Measurements from ENCODE around the gene PRDX6. TPM values are rescaled to one million over a fixed set of nuclear protein-coding genes. Genes with fewer than 3 reads are reported as not detected.

PRDX6 gene, protein sequence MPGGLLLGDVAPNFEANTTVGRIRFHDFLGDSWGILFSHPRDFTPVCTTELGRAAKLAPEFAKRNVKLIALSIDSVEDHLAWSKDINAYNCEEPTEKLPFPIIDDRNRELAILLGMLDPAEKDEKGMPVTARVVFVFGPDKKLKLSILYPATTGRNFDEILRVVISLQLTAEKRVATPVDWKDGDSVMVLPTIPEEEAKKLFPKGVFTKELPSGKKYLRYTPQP
- total RNA-seq = 201 TPM
- long read RNA-seq, transcript PRDX6-201 (5 exons, 1,751 nt) = major isoform, 214 of 235 reads
- long read RNA-seq, transcript PRDX6-203 (4 exons, 859 nt) = minor isoform, 9 of 235 reads
- long read RNA-seq, partial matches to known transcripts = 4 of 235 reads
- long read RNA-seq, other reads (novel, unspliced or antisense) = 7 of 235 reads

DNA sequence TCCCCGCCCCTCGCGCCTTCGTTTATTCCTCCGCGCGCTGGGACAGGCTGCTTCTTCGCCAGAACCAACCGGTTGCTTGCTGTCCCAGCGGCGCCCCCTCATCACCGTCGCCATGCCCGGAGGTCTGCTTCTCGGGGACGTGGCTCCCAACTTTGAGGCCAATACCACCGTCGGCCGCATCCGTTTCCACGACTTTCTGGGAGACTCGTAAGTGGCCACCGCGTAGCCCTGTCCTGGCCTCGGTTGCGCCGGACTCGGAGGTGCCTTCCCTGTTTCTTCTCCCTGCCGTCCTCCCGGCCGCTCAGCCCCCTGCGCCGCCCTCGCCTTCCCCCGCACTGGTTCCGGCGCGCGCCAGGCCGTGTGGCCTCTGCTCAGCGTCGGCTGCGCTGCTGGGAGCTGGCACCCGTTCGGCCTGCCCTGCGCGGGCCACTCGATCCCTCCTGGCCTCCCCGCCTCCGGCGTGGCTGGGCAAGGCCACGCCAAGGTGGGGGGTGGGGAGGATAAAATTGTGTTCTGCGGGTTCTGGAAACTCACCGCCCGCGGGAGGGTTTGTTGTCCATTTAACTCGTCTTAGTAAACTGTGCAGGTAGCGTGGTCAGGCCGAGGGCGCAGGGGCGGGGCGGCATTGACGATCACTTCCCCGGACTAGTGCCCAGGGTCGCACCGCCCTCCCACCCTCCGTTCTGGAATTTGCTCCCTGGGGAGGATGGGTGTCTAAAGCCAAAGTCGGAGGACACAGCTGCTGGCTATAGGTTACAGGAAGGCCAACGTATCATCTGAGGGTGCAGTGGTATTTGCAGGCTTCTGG, at the start of gene PRDX6:
Gene PRDX6, plus strand, starts transcription at position 50 of the 808 bp plus-strand sequence. Its CDS starts 63 bp downstream, at position 113.
- TF ChIP-seq, protein P1, sequence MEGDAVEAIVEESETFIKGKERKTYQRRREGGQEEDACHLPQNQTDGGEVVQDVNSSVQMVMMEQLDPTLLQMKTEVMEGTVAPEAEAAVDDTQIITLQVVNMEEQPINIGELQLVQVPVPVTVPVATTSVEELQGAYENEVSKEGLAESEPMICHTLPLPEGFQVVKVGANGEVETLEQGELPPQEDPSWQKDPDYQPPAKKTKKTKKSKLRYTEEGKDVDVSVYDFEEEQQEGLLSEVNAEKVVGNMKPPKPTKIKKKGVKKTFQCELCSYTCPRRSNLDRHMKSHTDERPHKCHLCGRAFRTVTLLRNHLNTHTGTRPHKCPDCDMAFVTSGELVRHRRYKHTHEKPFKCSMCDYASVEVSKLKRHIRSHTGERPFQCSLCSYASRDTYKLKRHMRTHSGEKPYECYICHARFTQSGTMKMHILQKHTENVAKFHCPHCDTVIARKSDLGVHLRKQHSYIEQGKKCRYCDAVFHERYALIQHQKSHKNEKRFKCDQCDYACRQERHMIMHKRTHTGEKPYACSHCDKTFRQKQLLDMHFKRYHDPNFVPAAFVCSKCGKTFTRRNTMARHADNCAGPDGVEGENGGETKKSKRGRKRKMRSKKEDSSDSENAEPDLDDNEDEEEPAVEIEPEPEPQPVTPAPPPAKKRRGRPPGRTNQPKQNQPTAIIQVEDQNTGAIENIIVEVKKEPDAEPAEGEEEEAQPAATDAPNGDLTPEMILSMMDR (IDR thresholded peaks at IDR 0.05) = no peak
- H3K27ac ChIP-seq = peak within 1 kb of the TSS; percentile 98
- H3K9me3 ChIP-seq = no peaks in the 10 kb centered on the region
- DNase-seq (no peak), ATAC-seq (peak; percentile 65)
- H3K4me3 ChIP-seq = peak within 1 kb of the TSS; percentile 85
- peaks cover 38% of the 10 kb centered on the region for H3K4me1 ChIP-seq
- intact Hi-C loops (cut with DNase I) = no loop called here
- no peaks in the 10 kb centered on the region for H3K27me3 ChIP-seq
- peaks cover 28% of the 10 kb centered on the region for H3K36me3 ChIP-seq

DNA sequence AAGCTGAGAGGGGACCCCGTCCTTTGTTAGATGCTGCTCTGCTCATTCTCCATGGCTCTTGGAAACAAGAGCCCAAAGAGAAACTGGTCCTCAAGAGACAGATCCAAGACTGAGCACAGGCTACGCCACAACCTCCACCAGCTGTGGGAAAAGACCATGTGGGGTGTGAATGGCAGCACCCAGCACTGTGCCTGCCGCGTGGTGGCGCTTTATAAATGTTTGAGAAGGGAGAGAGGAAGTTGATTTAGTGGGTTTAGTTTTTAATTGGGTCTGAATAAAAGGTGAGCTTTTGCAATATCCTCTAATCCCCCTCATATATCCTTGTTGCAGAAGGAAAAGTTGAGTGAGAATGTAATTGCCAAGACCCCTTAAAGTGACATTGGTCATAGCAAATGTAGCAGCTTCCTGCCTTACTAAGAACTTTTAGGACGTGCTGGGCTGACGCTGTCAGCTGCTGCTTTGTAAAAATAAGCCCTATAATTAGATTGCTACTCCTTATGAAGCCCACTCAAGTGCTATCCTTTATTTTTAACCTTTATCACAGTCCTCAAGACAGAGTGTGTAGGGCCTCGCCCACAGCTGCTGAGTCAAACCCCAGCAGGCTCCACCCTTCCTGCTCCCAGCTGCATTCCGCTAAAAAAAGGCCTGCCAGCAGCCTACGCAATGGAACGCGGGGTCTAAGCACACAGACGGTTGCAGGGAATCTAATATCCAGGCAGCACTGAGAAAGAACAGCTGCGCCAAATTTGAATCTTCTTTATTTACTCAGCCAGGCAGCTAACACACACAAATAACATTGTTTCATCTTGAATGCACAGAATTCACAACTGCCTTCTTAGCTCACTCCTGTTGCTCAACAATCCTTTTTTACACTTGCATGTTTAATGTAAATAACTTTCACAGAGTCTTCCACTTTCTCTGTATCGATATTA, 47.4 kb upstream of the PRDX6 start:
- ATAC-seq (peak; percentile 94), DNase-seq (peak; percentile 90)
- intact Hi-C loops (cut with DNase I) = loop anchor here (5.0 kb wide), 1 partner anchor 393 kb away; the partner anchor contains the start of genes CENPL and DARS2
- Histone ChIP-seq H3K9me3 (no peaks in the 10 kb centered on the region), H3K27ac (peak overlapping the region; percentile 79), H3K36me3 (no peaks in the 10 kb centered on the region), H3K27me3 (no peaks in the 10 kb centered on the region), H3K4me3 (peak overlapping the region; percentile 14), H3K4me1 (peaks cover 21% of the 10 kb centered on the region)
- TF ChIP-seq, protein P1 (IDR thresholded peaks at IDR 0.05) = peak; percentile 60

DNA sequence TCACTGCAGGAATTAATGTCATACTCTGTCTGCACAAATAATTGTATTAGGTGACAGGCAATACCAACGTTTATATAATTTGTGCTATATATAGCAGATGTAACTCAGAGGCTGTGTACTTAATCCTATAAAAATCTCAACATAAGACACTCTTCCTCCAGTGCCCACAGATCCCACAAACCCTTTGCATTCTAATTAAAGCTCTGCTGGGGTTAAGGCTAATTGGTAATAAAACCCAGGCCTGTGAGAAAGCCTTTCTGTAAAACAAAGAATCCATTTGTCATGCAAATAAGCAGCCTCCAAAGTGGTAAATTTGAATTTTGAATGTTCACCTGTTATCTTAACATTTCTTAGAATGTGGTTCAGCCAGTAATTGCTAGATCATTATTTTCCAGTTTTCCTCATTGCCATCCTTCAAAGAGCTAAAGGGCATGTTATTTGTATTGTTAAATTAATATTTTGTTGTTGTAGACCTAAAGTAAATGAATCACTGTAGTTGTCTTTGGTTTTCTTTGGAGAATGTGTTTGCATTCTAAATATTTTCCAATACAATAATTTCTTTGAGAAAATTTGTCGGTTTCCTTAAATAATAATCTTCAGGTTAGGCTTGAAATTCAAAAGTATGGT, 46.3 kb upstream of the PRDX6 start:
- DNase-seq (no peak), ATAC-seq (no peak)
- TF ChIP-seq, protein P1 (IDR thresholded peaks at IDR 0.05) = no peak
- intact Hi-C loops (cut with DNase I) = loop anchor here (5.0 kb wide), 1 partner anchor 392 kb away; the partner anchor contains the start of genes CENPL and DARS2
- Histone ChIP-seq H3K27ac (peak overlapping the region; percentile 79), H3K36me3 (no peaks in the 10 kb centered on the region), H3K9me3 (no peaks in the 10 kb centered on the region), H3K4me3 (no peak overlapping the region), H3K27me3 (no peaks in the 10 kb centered on the region), H3K4me1 (peaks cover 21% of the 10 kb centered on the region)

DNA sequence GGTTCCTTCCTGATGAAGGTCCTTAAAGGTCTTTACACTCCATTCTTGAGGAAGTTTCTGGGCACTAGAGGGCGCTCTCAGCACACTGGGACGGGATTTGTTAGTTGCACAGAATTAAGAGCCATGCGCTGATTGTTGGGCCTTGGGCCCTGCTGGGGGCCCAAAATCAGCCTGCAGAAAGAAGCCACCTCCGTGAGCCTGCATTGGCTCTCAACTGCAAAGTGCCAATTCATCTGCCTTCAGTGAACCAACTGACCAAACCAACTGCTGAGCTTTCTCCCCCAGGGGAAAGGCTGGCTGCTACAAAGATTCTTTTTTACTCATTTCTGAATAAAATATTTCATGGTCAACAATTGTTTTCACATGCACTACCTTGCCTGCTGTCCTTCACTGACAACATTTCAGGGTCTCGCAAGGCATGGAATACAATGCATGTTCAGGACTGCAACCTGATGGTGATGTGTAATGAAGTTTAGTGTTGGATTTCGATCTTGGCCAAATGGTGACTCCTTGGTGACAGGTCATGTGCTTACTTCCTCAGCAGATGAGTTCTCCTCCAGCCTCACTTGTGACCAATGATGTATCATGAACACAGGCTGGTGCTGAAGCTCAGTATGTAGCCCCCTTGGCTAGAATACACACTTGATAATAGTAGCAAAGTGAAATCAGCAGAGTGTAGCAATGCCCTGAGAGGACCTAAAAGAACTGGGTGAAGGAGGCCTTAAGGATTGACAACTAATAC, 45.7 kb upstream of the PRDX6 start:
- H3K9me3 ChIP-seq = no peaks in the 10 kb centered on the region
- H3K27me3 ChIP-seq = no peaks in the 10 kb centered on the region
- no peak overlapping the region for H3K27ac ChIP-seq
- no peak overlapping the region for H3K4me3 ChIP-seq
- intact Hi-C loops (cut with DNase I) = loop anchor here (5.0 kb wide), 1 partner anchor 391 kb away; the partner anchor contains the start of genes CENPL and DARS2
- DNase-seq (peak; percentile 88), ATAC-seq (peak; percentile 92)
- peaks cover 21% of the 10 kb centered on the region for H3K4me1 ChIP-seq
- H3K36me3 ChIP-seq = no peaks in the 10 kb centered on the region
- TF ChIP-seq, protein P1 (IDR thresholded peaks at IDR 0.05) = peak; percentile 93
